ENCODE data around the gene KCNAB2.
A peak's percentile ranks its signal among the peaks of the same experiment; 100 is the strongest.

The KCNAB2 gene

DNA sequence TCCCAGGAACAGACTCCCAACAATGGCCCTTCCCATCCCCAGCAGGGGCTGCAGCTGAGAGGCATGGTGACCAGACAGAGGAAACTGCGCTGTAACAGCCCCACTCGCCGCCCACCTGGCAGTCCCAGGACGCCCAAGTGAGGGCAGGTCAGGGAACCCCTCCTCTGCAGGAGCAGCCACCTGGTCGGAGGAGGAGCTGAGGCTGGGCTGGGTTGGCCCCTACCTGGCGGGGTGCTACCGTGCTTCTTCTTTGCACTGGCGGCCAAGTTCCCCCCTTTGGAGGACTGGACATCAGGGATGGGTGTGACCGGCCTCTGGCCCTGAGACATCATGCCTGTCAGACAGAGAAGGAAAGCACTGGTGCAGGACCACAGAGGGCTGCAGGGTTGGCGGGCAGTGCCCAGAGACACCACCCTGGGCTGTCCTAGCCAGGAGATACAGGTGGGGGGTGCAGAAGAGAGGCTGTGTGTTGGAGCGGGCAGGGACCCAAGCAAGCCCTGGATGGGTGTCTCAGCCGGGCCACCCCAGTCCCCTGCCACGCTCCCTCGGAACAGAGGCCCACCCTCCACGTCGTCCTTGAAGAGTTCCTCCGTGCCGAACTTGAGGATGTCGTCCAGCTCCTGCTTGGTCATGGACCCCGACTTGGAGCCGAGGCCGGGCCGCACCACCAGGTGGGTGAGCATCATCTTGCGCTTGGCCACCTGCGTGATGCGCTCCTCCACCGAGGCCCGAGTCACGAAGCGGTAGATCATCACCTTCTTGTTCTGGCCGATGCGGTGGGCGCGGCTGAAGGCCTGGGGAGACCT lies 82.8 kb downstream of the KCNAB2 start:
- DNase-seq (ENCODE audit: low read depth in 3 of 3): no peak

DNA sequence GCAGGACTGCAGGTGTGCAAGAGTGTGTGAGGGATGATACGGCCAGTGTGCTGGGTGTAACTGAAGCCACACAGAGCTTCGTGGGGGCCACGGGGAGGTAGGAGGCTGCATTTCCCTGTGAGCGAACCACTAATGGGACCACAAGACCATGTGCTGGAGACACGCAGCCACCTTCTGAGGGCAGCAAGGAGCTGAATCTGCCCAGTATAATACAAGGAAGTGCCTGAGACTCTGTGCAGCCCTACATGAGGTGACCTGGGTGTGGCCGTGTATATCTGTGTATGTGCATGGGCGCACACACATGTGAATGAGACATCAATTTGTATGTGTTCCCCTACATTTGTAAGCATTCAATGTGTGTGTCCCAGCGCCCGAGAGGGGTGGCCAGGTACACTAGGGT lies 83.6 kb downstream of the KCNAB2 start:
- no peak for DNase-seq (ENCODE audit: low read depth in 3 of 3)

GRCh38 chr1:6130036-6130435 lies 84.3 kb downstream of the KCNAB2 start:
- no peak for DNase-seq (ENCODE audit: low read depth in 3 of 3)

- DNase-seq (ENCODE audit: low read depth in 3 of 3): no peak
Observed at GRCh38 chr1:6130596-6130995, 84.9 kb downstream of the KCNAB2 start.

DNA sequence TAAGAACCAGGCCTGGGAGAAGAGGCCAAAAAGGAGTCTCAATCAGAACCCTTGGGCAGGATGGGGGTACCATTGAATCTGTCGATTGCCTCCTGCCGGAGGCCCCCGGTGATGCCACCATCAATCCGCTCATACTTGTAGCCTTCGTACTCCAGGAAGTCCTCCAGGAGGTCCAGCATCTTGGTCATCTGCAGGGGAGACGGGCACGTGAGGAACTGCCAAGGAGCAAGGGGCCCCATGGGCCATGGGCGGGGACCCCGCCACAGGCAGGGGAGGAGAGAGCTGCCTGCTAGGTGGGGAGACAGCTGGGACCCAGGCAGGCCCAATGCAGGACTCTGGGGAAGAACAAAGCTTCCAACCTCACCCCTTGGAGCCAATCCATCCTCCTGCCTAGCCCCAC lies 85.9 kb downstream of the KCNAB2 start:
- no peak for DNase-seq (ENCODE audit: low read depth in 3 of 3)

- DNase-seq (ENCODE audit: low read depth in 3 of 3): no peak
Observed at GRCh38 chr1:6133146-6133895, 87.6 kb downstream of the KCNAB2 start.

GRCh38 chr1:6134206-6134605 lies 88.5 kb downstream of the KCNAB2 start:
- no peak for DNase-seq (ENCODE audit: low read depth in 3 of 3)

GRCh38 chr1:6134741-6135510 lies 89.2 kb downstream of the KCNAB2 start:
- no peak for DNase-seq (ENCODE audit: low read depth in 3 of 3)

GRCh38 chr1:6136516-6137220 lies 91.0 kb downstream of the KCNAB2 start:
- DNase-seq (ENCODE audit: low read depth in 3 of 3): no peak

- DNase-seq (ENCODE audit: low read depth in 3 of 3): no peak
Observed at GRCh38 chr1:6137758-6138157, 92.1 kb downstream of the KCNAB2 start.

DNA sequence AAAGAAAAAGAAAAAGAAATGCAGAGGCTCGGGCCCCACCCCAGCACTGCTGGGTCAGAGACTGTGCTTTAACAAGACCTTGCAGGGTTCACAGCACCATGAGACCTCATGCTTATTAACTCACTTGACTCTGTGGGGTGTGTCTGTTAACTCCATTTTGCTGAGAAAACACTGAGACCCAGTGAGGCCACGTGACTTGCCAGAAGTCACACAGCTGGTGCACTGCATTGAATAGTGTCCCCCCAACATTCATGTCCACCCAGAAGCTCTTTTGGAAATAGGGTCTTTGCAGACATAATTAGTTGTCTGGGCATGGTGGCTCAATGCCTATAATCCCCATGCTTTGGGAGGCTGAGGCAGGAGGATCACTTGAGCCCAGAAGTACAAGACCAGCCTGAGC lies 94.7 kb downstream of the KCNAB2 start:
- DNase-seq (ENCODE audit: low read depth in 3 of 3): no peak

GRCh38 chr1:6141592-6141991 lies 95.9 kb downstream of the KCNAB2 start:
- DNase-seq (ENCODE audit: low read depth in 3 of 3): no peak

DNA sequence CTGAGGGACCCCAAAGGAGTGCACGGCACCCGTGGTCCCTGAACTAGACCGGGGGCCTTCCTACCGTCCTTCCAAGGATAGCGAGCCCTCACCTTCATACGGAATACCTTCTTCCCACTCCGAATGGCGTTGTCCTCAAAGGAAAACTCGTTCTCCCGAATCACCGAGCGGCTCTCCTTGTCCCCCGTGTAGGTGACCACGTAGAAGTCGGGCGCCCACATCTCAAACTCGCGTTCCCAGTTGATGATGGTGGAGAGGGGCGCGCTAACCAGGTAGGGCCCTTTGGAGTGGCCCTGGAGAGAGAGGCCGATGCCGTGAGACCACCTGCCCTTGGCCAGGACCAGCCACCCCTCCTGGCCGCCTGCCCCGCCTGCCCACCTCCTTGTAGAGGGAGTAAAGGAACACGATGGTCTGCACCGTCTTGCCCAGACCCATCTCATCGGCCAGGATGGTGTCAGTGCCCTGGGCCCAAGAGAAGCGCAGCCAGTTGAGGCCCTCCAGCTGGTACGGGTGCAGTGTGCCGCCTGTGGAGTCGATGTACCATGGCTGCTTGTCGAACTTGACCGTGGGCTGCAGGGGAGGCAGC lies 96.4 kb downstream of the KCNAB2 start:
- no peak for DNase-seq (ENCODE audit: low read depth in 3 of 3)

DNA sequence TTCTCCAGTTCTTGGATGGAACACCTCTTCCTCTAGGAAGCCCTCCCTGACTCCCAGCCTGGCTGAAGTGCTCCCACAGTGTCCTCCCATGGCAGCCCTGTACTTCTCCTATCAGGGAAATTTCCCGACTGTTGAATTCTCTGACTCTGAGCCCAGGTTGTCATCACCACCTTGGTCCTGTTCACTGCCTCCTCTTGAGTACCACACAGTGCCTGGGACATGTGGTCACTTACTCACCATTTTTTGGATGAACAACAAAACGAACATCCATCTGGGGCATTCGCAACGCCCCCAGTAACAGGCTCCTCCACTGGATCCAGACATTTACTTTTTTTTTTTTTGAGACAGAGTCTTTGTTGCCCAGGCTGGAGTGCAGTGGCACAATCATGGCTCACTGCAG lies 97.0 kb downstream of the KCNAB2 start:
- DNase-seq (ENCODE audit: low read depth in 3 of 3): no peak

- DNase-seq (ENCODE audit: low read depth in 3 of 3): no peak
Observed at GRCh38 chr1:6143395-6143794, 97.7 kb downstream of the KCNAB2 start.

GRCh38 chr1:6144175-6144574 lies 98.5 kb downstream of the KCNAB2 start:
- no peak for DNase-seq (ENCODE audit: low read depth in 3 of 3)

DNA sequence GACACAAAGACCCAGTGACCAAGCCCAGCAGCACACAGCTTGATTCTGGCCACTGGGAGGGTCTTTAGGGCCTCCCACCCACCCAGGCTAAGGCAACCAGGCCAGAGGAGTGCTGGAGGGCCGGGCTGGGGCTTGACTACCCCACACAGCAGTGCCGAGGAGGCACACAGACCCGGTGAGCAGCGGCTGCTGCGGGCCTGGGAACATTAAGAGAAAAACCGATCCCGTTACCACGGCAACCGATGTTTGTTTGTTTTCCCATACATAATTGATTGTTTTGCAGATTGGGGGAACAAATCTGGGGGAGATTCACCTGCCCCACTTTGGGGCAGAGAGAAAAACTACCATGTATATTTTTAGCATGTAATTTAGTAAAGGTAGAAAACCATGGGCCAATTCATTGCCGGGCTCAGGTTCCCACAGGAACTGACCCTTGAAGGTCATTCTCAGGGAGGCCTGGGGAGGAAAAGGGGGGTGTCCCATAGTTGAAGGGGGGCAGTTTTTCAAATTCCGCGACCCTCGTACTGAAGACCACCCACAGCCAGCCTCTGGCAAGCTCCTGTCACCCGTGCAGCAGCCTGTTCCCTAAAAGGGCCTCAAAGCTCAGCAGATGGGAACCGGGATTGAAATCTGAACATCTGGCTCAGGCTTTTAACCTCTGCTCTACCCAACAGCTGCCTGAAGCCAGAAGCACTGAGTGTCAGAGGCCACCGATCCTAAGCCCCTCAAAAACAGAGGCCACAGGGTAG lies 99.1 kb downstream of the KCNAB2 start:
- DNase-seq (ENCODE audit: low read depth in 3 of 3): no peak

- no peak for DNase-seq (ENCODE audit: low read depth in 3 of 3)
Observed at GRCh38 chr1:6145396-6145750, 99.7 kb downstream of the KCNAB2 start.

GRCh38 chr1:6145864-6146410 lies 100.2 kb downstream of the KCNAB2 start:
- DNase-seq (ENCODE audit: low read depth in 3 of 3): no peak

GRCh38 chr1:6148497-6149241 lies 103.0 kb downstream of the KCNAB2 start:
- DNase-seq (ENCODE audit: low read depth in 3 of 3): peak; percentile 40 to 58 (median 56)

All from stimulated activated CD4-positive, alpha-beta T cell treated with anti-CD3 and anti-CD28 coated beads, TNF-alpha, amount 100 ng/mL, for 4 hours (primary cell).